LHCN-M2 (cell line): ENCODE measurements around the gene CNTNAP2. TPM values are rescaled to one million over a fixed set of nuclear protein-coding genes. Genes with fewer than 3 reads are reported as not detected.

Experiments used
- DNase-seq: peaks from one replicate; pipeline ENCODE4 v3.0.0-alpha.2; 2012; ENCODE audit warnings: low read depth
- total RNA-seq: library from RNA; depleted of rRNA; stranded (reverse); fragments of >200 nt; gene quantifications from 2 replicates; pipeline ENCODE4 v1.2.3, GENCODE V29; 2014

Gene CNTNAP2
- total RNA-seq, 1 experiment from 2014 or later = not detected

- no peak for DNase-seq
Measured at GRCh38 chr7:146670532-146670931, 553.9 kb downstream of the CNTNAP2 start.

- no peak for DNase-seq
Measured at GRCh38 chr7:146681487-146681886, 564.9 kb downstream of the CNTNAP2 start.

- DNase-seq = no peak
Measured at GRCh38 chr7:146683439-146683838, 566.8 kb downstream of the CNTNAP2 start.

- DNase-seq = no peak
Measured at GRCh38 chr7:146690987-146691386, 574.4 kb downstream of the CNTNAP2 start.

GRCh38 chr7:146698995-146699610 is 582.5 kb downstream of the CNTNAP2 start:
- no peak for DNase-seq

- DNase-seq = no peak
Measured at GRCh38 chr7:146700015-146700560, 583.5 kb downstream of the CNTNAP2 start.

- DNase-seq = no peak
Measured at GRCh38 chr7:146701166-146701565, 584.6 kb downstream of the CNTNAP2 start.

- DNase-seq = no peak
Measured at GRCh38 chr7:146702898-146703297, 586.3 kb downstream of the CNTNAP2 start.

GRCh38 chr7:146709451-146710027 is 592.9 kb downstream of the CNTNAP2 start:
- no peak for DNase-seq

- DNase-seq = no peak
Measured at GRCh38 chr7:146713205-146713604, 596.6 kb downstream of the CNTNAP2 start.

- DNase-seq = no peak
Measured at GRCh38 chr7:146713934-146714333, 597.3 kb downstream of the CNTNAP2 start.

GRCh38 chr7:146720195-146720594 is 603.6 kb downstream of the CNTNAP2 start:
- no peak for DNase-seq

GRCh38 chr7:146722986-146723385 is 606.4 kb downstream of the CNTNAP2 start:
- no peak for DNase-seq

- DNase-seq = no peak
Measured at GRCh38 chr7:146725520-146725919, 608.9 kb downstream of the CNTNAP2 start.

GRCh38 chr7:146728141-146728540 is 611.5 kb downstream of the CNTNAP2 start:
- no peak for DNase-seq

GRCh38 chr7:146728611-146729010 is 612.0 kb downstream of the CNTNAP2 start:
- DNase-seq = no peak

GRCh38 chr7:146731185-146731584 is 614.6 kb downstream of the CNTNAP2 start:
- no peak for DNase-seq

GRCh38 chr7:146735992-146736391 is 619.4 kb downstream of the CNTNAP2 start:
- no peak for DNase-seq

- no peak for DNase-seq
Measured at GRCh38 chr7:146736446-146737190, 620.0 kb downstream of the CNTNAP2 start.

- no peak for DNase-seq
Measured at GRCh38 chr7:146740039-146740438, 623.4 kb downstream of the CNTNAP2 start.

- DNase-seq = no peak
Measured at GRCh38 chr7:146741911-146742310, 625.3 kb downstream of the CNTNAP2 start.

- DNase-seq = no peak
Measured at GRCh38 chr7:146754385-146754784, 637.8 kb downstream of the CNTNAP2 start.

GRCh38 chr7:146755585-146755984 is 639.0 kb downstream of the CNTNAP2 start:
- no peak for DNase-seq
